Ectodermal cell (in vitro differentiated cells): ENCODE measurements around the gene SPATA2L.
"Not testable (repeated sequence)": the region's sequence is repeated elsewhere in the genome, so short reads cannot be mapped to it uniquely, and the experiment has no call there.

Experiments used
- H3K27ac ChIP-seq: 2 replicates; pipeline ENCODE4 v1.7.0; 2013; ENCODE audit warnings: mild to moderate bottlenecking, low read depth, low read length; ENCODE audit not compliant: insufficient read depth, poor library complexity, severe bottlenecking
- H3K27me3 ChIP-seq: 2 replicates; pipeline ENCODE4 v1.7.0; 2013; ENCODE audit warnings: mild to moderate bottlenecking, low read length; ENCODE audit not compliant: insufficient read depth, control insufficient read depth, poor library complexity, severe bottlenecking
- H3K36me3 ChIP-seq: one replicate; pipeline ENCODE4 v1.7.0; 2013; ENCODE audit warnings: low read length; ENCODE audit not compliant: control insufficient read depth, insufficient read depth
- H3K4me1 ChIP-seq: one replicate; pipeline ENCODE4 v1.7.0; 2013; ENCODE audit warnings: low read length; ENCODE audit not compliant: control insufficient read depth, insufficient read depth
- H3K4me3 ChIP-seq: 2 replicates; pipeline ENCODE4 v1.7.0; 2013; ENCODE audit warnings: low read depth, low read length, control low read depth; ENCODE audit not compliant: insufficient read depth
- H3K9me3 ChIP-seq: 2 replicates; pipeline ENCODE4 v1.7.0; 2013; ENCODE audit warnings: mild to moderate bottlenecking, low read length, moderate library complexity; ENCODE audit not compliant: control insufficient read depth
- WGBS, 2 experiments: methylation state at CpG; one replicate each; pipeline ENCODE4 v1.1.7; 2013; ENCODE audit warnings: missing lambda C conversion rate in 2 of 2; 5-methylcytosine and 5-hydroxymethylcytosine counted together

The SPATA2L gene

DNA sequence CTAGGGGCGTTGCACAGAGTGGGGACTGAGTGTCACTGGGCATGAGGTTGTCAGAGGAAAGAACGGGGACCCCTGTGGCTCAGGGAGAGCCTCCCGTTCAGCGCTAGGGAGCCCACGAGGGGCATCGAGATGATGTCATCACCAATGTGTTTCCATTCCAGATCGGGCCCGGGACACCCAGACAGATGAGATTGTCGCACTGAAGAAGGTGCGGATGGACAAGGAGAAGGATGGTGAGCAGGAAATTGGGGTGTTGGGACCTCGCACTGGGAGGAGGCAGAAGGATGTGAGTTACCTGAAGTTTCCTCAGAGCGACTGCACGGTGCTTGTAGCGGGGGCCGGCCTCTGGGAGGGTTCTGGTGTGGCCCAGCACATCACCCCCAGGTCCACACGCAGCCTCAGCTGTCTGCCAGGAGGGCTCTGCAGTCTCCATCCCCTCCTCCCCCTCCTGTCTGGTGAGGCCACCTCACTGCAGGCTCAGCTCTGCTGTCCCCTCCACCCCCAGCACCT, 11.1 kb downstream of the SPATA2L start:
- Histone ChIP-seq H3K36me3 (peaks cover 42% of the 10 kb centered on the region), H3K9me3 (no peaks in the 10 kb centered on the region), H3K27me3 (no peaks in the 10 kb centered on the region), H3K4me3 (no peak overlapping the region), H3K27ac (no peak overlapping the region), H3K4me1 (peaks cover 7% of the 10 kb centered on the region)
- WGBS, 2 experiments: 95 to 96% methylated on average over 16 of the region's 16 CpGs

DNA sequence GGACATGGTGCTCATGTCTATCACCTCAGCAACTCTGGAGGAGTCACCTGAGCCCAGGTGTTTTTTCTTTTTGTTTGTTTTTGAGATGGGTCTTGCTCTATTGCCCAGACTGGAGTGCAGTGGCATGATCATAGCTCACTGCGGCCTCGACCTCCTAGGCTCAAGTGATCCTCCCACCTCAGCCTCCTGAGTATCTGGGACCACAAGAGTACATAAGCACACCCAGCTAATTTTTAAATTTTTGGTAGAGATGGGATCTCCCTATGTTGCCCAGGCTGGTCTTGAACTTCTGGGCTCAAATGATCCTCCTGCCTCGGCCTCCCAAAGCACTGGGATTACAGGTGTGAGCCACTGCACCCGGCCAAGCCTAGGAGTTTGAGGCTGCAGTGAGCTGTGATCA, 11.9 kb downstream of the SPATA2L start:
- not testable (repeated sequence) for H3K9me3 ChIP-seq, H3K27ac ChIP-seq, H3K4me3 ChIP-seq, H3K4me1 ChIP-seq, H3K27me3 ChIP-seq
- 85 to 96% methylated on average over 4 of the region's 4 CpGs for WGBS, 2 experiments
- peaks cover 42% of the 10 kb centered on the region for H3K36me3 ChIP-seq

DNA sequence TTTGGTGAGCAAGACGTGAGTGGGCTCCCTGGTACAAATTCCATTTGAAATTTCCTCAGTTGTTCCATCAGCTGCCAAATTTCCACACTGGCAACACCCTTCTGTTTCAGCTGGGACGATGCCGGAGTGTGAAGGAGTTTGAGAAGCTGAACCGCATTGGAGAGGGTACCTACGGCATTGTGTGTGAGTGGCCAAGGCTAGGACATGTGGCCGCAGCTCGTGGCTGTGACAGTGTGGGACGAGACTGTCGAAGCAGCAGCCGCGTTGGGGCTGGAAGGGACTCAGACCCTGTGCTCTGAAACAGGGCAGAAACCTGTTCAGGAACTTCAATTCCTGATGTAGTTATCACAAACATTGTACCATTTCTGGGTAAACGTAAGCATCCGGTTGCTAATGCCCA, 12.4 kb downstream of the SPATA2L start:
- Histone ChIP-seq H3K27ac (no peak overlapping the region), H3K4me3 (no peak overlapping the region), H3K4me1 (peaks cover 7% of the 10 kb centered on the region), H3K27me3 (no peaks in the 10 kb centered on the region), H3K9me3 (no peaks in the 10 kb centered on the region), H3K36me3 (peaks cover 41% of the 10 kb centered on the region)
- WGBS, 2 experiments: 96 to 97% methylated on average over 13 of the region's 13 CpGs

DNA sequence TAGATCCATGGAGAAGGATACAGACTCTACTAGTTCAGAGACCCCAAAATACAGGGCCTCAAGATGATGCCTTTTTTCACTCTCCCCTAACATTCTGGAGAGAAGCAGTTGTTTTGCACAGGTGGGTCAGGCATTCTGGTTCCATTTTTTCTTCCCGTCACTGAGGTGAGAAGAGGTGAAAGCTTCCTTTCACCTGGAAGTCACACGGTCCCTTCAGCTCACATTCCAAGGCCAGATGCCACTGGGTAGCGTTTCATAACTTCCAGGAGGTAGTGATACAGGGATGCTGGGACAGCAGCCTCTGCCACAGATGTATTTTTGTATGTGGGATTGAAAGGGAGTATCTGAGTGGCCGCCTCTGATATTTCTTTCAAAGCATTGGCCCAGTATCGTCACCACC, 13.1 kb downstream of the SPATA2L start:
- peaks cover 34% of the 10 kb centered on the region for H3K36me3 ChIP-seq
- no peak overlapping the region for H3K27ac ChIP-seq
- 94 to 96% methylated on average over 5 of the region's 5 CpGs for WGBS, 2 experiments

GRCh38 chr16:89687092-89687940, 14.2 kb downstream of the SPATA2L start:
- Histone ChIP-seq H3K27ac (peak overlapping the region; percentile 63), H3K4me3 (peak overlapping the region; percentile 95), H3K4me1 (peaks cover 7% of the 10 kb centered on the region), H3K36me3 (peaks cover 31% of the 10 kb centered on the region), H3K9me3 (no peaks in the 10 kb centered on the region), H3K27me3 (no peaks in the 10 kb centered on the region)
- WGBS, 2 experiments: 27% methylated on average over 42 of the region's 42 CpGs

More for the DNA sequence above, 13.1 kb downstream of the SPATA2L start:
- Histone ChIP-seq H3K4me3 (no peak overlapping the region), H3K27me3 (no peaks in the 10 kb centered on the region), H3K9me3 (no peaks in the 10 kb centered on the region), H3K4me1 (peaks cover 7% of the 10 kb centered on the region)

GRCh38 chr16:89686520-89687091, 14.9 kb downstream of the SPATA2L start, which contains the start of gene CDK10:
CDK10 (plus strand) TSS chr16:89686689; CDS start chr16:89686711, 22 bp downstream.
- H3K36me3 ChIP-seq: peaks cover 29% of the 10 kb centered on the region
- H3K4me1 ChIP-seq: peaks cover 7% of the 10 kb centered on the region
- H3K9me3 ChIP-seq: no peaks in the 10 kb centered on the region
- no peaks in the 10 kb centered on the region for H3K27me3 ChIP-seq
- H3K27ac ChIP-seq: peak within 1 kb of the TSS; percentile 63
- H3K4me3 ChIP-seq: peak within 1 kb of the TSS; percentile 95
- WGBS, 2 experiments: 1% methylated on average over 67 of the region's 67 CpGs

GRCh38 chr16:89685916-89686315, 15.6 kb downstream of the SPATA2L start:
- Histone ChIP-seq H3K4me1 (peaks cover 7% of the 10 kb centered on the region), H3K27ac (no peak overlapping the region), H3K27me3 (no peaks in the 10 kb centered on the region), H3K4me3 (no peak overlapping the region), H3K36me3 (peaks cover 27% of the 10 kb centered on the region), H3K9me3 (no peaks in the 10 kb centered on the region)
- WGBS, 2 experiments: 97 to 100% methylated on average over 1 of the region's 1 CpG

- H3K4me3 ChIP-seq: no peak overlapping the region
- peaks cover 10% of the 10 kb centered on the region for H3K36me3 ChIP-seq
- no peaks in the 10 kb centered on the region for H3K9me3 ChIP-seq
- no peak overlapping the region for H3K27ac ChIP-seq
- H3K4me1 ChIP-seq: no peaks in the 10 kb centered on the region
- no peaks in the 10 kb centered on the region for H3K27me3 ChIP-seq
- WGBS, 2 experiments: 93 to 98% methylated on average over 2 of the region's 2 CpGs
Measured at GRCh38 chr16:89678258-89678657, 23.2 kb downstream of the SPATA2L start.

DNA sequence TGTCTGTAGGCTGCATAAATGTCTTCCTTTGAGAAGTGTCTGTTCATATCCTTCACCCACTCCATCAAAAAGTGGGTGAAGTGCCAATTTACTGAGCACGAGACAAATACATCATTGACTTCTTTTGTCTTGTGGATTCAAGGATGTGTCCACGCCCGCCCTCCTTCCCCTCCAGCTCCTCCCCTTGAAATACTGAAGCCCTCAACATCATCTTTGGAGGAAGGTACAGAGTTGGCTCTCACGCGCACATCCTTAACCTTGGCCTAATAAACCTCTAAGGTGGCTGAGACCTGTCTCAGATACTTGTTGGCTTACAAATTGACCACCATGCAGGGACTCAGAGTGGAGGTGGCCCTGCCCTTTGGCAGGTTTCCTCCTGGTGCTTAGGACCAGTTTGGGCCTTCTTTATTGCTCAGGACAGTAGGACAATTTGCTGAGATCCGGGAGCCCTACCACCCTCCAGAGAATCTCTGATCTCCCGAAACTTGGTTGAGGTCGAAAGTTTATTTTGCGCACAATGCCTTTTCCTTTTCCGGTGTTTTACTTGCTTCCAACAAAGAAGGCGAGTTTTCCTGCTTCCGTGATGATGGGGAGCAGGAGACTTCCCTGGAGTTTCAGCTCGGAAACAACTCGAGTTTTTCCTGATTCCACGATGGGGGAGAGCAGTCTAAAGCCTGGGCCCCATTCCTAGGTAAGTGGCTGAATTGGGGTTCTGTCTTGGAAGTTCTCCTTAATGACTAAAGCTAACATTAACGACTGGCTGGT, 29.1 kb downstream of the SPATA2L start:
- WGBS, 2 experiments: 93 to 94% methylated on average over 16 of the region's 16 CpGs
- Histone ChIP-seq H3K4me1 (no peaks in the 10 kb centered on the region), H3K4me3 (no peak overlapping the region), H3K27ac (no peak overlapping the region), H3K27me3 (no peaks in the 10 kb centered on the region), H3K36me3 (peaks cover 7% of the 10 kb centered on the region), H3K9me3 (no peaks in the 10 kb centered on the region)

DNA sequence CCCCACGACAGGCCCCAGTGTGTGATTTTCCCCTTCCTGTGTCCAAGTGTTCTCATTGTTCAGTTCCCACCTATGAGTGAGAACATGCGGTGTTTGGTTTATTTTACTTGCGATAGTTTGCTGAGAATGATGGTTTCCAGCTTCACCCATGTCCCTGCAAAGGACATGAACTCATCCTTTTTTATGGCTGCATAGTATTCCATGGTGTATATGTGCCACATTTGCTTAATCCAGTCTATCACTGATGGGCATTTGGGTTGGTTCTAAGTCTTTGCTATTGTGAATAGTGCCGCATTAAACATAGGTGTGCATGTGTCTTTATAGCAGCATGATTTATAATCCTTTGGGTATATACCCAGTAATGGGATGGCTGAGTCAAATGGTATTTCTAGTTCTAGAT, 29.9 kb downstream of the SPATA2L start:
- not testable (repeated sequence) for H3K27me3 ChIP-seq, H3K27ac ChIP-seq, H3K4me1 ChIP-seq, H3K4me3 ChIP-seq, H3K9me3 ChIP-seq, H3K36me3 ChIP-seq
- WGBS, 2 experiments: 92 to 96% methylated on average over 4 of the region's 4 CpGs
